GM19025 (cell line): ENCODE results near the gene SWT1.
"Not testable (repeated sequence)": the region's sequence is repeated elsewhere in the genome, so short reads cannot be mapped to it uniquely, and the experiment has no call there.

Source experiments
- ATAC-seq: cut with Tn5 transposase; IDR thresholded peaks from one replicate; pipeline ENCODE4 v1.9.1; 2021; ENCODE audit warnings: mild to moderate bottlenecking, low read depth, moderate library complexity; ENCODE audit not compliant: unreplicated experiment

The SWT1 gene

DNA sequence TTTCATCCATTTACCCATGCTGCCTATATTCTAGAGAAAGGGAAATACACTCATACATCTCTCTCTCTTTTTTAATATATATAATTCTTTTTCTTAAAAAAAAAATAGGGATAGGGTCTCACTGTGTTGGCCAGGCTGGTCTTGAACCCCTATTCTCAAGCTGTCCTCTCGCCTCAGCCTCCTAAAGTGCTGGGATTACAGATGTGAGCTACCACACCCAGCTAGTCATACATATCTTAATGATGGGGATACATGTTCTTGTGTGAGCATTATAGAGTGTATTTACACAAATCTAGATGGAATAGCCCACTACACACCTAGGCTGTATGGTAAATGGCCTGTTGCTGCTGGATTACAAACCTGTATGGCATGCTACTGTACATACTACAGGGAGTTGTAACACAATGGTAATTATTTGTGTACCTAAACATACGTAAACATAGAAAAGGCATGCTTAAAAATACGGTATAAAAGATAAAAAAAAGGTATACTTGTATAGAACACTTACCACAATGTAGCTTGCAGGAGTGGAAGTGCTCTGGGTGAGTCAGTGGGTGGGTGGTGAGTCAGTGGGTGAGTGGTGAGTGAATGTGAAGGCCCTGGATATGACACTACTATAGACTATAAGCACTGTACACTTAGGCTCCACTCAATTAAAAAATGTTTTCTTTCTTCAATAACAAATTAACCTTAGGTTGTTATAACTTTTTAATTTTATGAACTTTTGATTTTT lies 87.2 kb downstream of the SWT1 start:
- ATAC-seq = no peak

DNA sequence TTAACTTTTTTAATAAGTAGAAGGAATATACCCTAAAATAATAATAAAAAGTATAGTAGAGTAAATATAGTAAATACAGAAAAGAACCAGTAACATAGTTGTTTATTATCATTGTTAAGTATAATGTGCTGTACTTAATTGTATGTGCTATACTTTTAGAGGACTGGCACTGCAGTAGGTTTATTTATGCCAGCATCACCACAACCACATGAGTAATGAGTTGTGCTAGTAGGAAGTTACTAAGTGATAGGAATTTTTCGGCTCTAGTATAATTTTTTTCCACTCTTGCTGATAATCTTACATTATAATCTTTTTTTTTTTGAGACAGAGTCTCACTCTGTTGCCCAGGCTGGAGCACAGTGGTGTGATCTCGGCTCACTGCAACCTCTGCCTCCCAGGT lies 88.5 kb downstream of the SWT1 start:
- no peak for ATAC-seq

DNA sequence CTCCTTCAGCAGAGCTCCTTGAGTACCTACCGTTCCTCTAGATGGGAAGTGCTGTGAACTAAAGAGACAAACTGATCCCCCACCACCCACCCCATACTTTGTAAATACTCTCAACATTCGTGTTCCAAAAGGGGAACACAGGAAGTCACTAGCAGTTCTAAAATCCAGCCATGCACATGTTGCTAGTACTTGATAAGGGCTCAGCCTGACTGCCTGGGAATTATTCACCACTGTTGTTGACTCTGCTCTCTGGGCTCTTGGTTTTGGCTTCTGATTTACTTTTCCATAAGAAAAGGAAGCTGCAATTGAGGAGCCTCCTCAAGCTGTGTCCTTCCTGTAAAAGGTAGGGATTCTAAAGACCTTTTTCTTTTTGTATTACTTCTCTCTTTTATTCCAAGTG lies 92.6 kb downstream of the SWT1 start:
- no peak for ATAC-seq

DNA sequence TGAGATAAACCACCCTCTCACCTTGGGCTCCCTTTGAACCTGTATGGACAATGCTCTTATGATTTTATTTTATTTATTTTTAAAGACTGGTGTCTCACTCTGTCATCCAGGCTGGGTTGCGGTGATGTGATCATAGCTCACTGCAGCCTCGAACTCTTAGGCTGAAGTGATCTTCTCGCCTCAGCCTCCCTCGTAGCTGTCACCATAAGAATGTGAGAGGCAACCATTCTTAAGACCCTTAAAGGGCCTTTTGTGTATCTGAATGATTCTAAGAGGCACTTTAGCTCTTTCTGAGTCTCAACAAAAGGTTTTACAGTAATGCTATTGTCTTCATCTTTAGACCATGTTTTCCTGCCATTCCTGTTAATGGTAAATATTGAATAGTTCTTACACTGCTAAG lies 93.1 kb downstream of the SWT1 start:
- no peak for ATAC-seq

DNA sequence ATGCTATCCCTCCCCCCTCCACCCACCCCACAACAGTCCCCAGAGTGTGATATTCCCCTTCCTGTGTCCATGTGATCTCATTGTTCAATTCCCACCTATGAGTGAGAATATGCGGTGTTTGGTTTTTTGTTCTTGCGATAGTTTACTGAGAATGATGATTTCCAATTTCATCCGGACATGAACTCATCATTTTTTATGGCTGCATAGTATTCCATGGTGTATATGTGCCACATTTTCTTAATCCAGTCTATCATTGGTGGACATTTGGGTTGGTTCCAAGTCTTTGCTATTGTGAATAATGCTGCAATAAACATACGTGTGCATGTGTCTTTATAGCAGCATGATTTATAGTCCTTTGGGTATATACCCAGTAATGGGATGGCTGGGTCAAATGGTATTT lies 95.0 kb downstream of the SWT1 start:
- not testable (repeated sequence) for ATAC-seq

DNA sequence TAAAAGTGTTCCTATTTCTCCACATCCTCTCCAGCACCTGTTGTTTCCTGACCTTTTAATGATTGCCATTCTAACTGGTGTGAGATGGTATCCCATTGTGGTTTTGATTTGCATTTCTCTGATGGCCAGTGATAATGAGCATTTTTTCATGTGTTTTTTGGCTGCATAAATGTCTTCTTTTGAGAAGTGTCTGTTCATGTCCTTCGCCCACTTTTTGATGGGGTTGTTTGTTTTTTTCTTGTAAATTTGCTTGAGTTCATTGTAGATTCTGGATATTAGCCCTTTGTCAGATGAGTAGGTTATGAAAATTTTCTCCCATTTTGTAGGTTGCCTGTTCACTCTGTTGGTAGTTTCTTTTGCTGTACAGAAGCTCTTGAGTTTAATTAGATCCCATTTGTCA lies 95.4 kb downstream of the SWT1 start:
- ATAC-seq = not testable (repeated sequence)

DNA sequence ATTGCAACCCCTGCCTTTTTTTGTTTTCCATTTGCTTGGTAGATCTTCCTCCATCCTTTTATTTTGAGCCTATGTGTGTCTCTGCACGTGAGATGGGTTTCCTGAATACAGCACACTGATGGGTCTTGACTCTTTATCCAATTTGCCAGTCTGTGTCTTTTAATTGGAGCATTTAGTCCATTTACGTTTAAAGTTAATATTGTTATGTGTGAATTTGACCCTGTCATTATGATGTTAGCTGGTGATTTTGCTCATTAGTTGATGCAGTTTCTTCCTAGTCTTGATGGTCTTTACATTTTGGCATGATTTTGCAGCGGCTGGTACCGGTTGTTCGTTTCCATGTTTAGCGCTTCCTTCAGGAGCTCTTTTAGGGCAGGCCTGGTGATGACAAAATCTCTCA lies 98.6 kb downstream of the SWT1 start:
- ATAC-seq = not testable (repeated sequence)

DNA sequence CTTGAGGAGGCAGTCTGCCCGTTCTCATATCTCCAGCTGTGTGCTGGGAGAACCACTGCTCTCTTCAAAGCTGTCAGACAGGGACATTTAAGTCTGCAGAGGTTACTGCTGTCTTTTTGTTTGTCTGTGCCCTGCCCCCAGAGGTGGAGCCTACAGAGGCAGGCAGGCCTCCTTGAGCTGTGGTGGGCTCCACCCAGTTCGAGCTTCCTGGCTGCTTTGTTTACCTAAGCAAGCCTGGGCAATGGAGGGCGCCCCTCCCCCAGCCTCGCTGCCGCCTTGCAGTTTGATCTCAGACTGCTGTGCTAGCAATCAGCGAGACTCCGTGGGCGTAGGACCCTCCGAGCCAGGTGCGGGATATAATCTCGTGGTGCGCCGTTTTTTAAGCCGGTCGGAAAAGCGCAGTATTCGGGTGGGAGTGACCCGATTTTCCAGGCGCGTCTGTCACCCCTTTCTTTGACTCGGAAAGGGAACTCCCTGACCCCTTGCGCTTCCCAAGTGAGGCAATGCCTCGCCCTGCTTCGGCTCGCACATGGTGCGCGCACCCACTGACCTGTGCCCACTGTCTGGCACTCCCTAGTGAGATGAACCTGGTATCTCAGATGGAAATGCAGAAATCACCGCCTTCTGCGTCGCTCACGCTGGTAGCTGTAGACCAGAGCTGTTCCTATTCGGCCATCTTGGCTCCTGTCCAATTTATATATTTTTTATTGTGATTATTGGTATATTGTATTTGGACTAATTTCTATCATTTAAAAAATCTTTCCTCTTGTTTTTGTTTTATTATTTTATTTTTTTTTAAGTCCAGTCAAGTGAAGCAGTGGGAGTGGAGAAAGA lies 100.4 kb downstream of the SWT1 start:
- not testable (repeated sequence) for ATAC-seq

DNA sequence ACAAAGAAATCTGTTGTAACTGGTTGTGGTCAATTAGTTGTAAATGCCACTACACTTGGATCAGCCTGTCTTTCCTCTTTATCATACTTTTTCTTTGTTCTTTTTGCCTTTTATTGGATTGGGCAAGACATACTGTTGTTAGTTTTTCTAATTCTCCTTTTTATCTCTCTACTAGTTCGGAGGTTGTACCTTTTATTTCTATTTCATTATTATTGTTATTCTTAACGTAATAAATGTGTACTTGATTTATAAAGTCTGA lies 100.9 kb downstream of the SWT1 start:
- no peak for ATAC-seq

DNA sequence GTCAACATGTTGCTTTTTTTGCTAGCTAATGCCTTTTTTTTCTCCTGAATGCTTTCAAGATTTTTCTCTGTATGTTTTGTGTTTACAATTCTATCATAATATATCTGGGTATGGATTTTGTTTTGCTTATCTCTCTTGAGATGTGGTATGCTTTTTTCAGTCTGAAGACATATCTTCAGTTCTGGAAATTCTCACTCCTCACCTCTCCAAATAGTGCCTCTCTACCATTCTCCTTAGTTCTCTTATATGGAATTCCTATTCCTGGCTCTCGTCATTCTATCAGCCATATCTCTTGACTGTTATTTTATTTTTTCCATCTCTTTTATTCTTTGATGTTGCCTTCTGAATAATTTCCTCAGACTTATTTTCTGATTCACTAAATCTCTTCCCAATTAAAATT lies 101.7 kb downstream of the SWT1 start:
- ATAC-seq = no peak

DNA sequence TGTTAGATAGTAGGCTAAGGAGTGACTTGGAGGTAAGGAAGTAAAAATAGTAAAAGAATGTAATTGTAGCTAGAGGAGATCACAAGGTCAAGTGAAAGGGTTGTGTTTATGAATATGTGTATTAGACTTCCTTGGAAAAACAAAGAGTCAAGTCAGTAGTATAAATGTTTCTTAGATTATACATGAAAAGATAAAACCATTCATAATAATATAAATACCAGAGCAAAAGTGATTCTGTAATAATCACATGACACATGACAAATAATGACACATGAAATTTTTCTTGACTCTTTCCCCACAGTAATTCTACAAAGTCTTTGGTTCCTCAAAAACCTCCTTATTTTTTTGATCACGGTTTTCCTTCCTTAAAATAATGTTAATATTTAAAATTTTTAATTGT lies 103.6 kb downstream of the SWT1 start:
- no peak for ATAC-seq

DNA sequence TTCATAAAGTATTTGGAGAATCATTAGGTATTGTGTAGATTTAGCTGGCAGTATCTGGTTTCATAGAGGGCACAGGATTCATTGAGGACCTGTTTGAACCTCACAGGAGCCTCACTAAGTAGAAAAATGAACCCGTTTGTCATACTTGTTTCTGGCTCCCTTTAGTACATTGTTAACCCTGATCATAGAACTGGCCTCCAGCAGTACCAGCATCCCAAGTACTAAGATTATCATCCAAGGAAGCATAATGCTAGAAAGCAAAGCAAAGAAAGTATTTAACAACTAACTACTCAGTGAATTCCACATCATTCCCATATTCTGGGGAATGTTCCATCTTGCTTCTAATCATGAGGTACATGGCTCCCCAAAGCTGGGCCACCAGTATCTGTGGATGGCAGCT lies 105.2 kb downstream of the SWT1 start:
- no peak for ATAC-seq

DNA sequence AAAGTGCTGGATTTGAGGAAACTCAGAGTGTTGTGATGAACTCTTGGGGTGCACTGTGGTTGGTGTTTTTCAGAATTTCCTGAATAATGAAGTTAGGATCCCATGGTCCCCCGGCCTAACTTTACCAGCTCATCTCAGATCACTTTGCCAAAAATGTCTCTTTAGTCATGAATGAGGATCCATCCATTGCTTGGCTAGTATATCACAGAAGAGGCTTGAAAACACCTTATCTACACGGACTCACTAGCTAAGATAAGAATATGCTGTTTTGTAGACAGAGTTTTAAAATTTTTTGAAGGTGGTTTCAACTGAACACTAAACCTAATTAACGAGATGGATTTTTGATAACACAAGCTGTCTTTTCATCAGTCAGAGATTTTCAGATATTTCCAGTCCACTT lies 106.3 kb downstream of the SWT1 start:
- ATAC-seq = no peak

DNA sequence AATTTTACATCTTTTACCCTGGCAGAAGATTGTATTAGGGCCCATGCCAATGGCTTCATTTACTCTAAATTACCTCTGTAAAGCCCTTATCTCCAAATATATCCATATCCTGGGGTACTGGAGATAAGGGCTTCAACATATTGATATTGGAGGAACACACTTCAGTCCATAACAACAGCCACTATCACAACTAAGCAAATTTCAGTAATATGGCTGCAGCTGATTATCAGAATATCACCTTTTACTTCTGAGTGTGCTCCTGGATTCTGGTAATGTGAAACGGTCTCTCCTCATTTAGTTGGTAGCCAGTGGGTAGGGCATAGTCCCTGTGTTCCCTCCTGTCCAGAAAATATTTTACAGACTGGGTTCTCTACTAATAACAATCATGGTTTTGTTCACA lies 106.8 kb downstream of the SWT1 start:
- no peak for ATAC-seq

DNA sequence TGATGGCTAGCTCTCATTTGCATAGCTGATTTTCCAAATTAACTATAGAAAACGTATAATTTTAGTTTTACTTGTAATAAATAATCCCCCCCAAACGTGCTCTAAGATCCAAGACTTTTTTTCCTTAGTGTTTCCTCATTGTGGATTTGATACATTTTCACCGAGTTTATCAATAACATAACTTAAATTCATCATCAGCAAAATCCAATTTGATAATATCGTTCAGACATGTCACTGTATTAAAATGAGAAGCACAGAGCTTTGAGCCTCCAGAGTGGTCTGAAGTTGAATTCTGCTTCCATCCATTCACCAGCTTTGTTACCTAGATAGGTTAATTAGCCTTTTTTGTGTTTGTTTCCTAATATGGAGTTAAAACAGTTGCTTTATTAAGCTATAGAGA lies 108.3 kb downstream of the SWT1 start:
- no peak for ATAC-seq

DNA sequence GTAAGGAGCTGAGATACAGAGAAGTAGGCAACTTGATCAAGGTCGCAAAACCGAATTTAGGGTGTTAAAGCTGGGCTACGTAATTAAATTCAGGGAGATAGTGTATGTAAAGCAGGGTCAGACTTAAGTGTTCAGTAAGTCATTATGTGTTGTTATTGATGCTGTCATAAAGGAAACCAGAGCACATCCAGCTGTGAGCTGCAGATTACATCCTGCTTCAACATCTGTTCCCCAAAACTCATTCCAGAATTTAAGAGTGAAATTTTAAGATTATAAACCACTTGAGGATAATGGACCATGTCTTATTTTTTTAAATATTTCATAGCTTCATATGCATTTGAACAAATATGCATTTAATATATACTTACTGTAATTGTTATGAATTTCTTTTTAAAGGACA lies 110.3 kb downstream of the SWT1 start:
- ATAC-seq = no peak

DNA sequence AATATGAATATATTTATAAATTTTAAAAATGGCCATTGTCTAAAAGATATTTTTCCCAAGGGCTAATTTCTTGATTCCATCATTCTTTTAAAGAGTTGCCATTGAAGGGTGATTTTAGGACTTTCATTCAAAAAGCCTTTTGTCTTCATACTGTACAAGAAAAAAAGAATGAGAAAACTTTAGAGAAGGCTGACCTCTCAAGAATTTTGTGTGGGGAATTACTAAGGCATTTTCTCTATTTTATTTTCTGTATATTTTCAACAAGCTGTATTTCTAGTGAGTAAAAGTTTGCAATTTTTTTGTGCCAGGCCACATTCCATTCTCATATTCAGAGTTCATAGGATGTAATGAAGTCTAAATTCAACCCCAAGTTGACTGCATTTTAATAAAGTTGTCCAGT lies 110.7 kb downstream of the SWT1 start:
- ATAC-seq = no peak

DNA sequence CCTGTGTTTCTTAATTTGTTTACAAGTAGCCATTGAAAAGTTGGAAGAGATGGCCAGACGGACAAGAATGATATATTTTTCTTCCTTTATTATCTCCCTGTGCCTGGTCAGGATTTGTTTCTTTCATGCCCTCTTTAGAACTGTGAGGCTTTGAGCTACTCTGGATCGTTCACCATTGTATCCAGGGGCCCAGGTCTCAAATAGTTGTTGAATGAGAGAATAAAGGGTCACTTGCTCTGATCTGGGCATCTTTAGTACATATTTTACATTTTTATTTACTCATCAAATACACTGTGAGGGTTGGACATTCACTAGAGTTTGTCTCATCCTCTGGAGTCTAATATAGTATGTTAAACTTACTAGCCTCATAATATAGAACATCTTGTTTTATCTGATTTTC lies 111.4 kb downstream of the SWT1 start:
- ATAC-seq = no peak

DNA sequence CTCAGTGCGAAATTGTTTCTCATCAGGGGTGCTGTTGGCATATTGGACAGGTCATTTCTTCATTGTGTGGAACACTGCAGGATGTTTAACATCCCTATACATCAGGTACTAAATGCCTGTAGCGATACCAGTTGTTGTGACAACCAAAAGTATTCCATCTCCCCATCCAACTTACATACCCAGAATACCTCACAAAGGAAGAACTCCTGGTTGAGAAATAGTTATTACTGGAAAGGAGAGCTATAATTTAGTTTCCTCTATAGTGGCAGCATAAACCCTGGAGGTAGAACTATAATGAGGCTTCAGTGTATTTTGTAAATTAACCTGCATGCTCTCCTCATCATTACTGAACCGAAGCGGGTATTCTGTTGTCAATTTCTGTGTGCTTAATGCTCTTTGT lies 115.0 kb downstream of the SWT1 start:
- ATAC-seq = no peak

DNA sequence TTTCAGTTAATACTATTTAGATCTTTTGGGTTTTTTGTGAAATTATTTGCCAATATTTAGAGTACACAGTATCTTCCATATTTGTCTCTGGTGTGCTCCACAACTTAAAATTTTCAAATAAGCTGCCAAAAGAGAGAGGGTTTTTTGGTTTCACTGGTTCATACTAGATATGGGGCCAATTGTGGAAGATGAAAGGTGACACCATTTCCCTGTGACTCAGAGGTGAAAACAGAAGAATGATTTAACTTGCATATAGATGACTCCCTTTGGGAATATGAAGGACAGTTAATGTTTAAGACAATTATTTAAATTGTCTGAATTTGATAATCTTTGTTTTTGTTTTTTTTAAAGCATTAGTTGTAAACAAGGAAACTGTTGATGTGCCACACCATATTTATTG lies 122.6 kb downstream of the SWT1 start:
- no peak for ATAC-seq

DNA sequence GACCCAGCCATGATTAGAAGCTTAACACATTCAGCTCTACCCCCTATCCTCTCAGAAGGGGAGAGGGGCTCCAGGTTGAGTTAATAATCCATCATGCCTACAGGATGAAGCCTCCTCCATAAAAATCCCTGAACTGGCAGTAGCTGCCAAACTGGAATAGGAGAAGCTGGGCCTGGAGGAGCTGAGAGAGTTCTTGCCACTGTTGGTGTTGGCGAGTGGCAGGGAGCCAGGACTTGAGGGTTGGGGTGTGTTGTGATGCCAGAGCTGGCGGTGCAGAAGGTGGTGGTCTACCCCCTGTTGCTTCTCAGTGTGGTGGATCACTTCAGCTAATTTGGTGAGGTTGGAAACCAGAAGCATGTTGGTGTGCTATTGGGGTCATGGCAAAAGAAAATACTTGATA lies 123.6 kb downstream of the SWT1 start:
- no peak for ATAC-seq

DNA sequence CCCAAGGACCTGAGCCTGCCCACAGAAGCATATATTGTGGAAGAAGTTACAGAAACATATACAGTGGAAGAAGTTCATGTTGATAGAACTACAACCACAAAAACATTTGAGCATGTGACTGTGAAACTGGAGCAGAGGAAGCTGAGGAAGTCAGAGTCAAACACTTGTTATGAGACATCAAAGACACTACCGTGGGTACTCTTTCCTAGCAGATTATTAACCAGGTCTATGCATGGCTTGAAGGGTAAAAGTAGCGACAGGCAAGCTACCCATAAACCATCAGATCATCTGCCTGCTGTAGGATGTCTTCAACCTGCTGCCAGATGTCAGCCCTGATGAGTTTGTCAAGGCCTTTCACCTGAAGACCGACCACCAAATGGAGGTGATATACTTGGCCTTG lies 124.3 kb downstream of the SWT1 start:
- peak; percentile 96 for ATAC-seq
